ENCODE data around the gene TMEM123. TPM values are rescaled to one million over a fixed set of nuclear protein-coding genes. Genes with fewer than 3 reads are reported as not detected.
"Not testable (repeated sequence)": the region's sequence is repeated elsewhere in the genome, so short reads cannot be mapped to it uniquely, and the experiment has no call there.

TMEM123 gene
- total RNA-seq, 1 experiment from 2014 or later = 263 TPM

GRCh38 chr11:102451041-102451680 lies 1.4 kb downstream of the TMEM123 start:
- Histone ChIP-seq H3K4me3 (peak overlapping the region; percentile 88), H3K4me1 (replicated peaks) (peaks cover 53% of the 10 kb centered on the region), H3K9me3 (replicated peaks) (no peaks in the 10 kb centered on the region), H3K36me3 (peaks cover 30% of the 10 kb centered on the region), H3K27ac (peak overlapping the region; percentile 83), H3K27me3 (replicated peaks) (no peaks in the 10 kb centered on the region)
- no peak for DNase-seq (ENCODE audit: low read depth in 1 of 2, low spot score in 2 of 2)

- no peak for DNase-seq (ENCODE audit: low read depth in 1 of 2, low spot score in 2 of 2)
Observed at GRCh38 chr11:102449651-102450570, 2.7 kb downstream of the TMEM123 start.

DNA sequence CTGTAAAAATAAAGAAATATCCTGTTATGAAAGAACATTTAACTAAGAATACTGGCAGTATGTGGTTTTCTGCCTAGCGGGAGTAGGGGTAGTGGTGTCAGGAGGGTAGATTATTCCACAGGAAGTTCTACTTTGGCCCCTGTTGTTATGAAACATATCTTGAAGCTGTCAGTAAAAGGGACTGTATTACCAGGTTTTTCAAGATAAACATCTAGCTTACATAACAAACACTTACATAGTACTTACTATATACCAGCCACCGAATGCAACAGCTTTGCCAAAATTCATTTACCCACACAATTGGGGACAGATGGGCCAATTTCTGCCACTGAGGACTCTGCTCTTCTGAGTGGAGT lies 3.7 kb downstream of the TMEM123 start:
- peaks cover 60% of the 10 kb centered on the region for H3K4me1 ChIP-seq (replicated peaks)
- DNase-seq (ENCODE audit: low read depth in 1 of 2, low spot score in 2 of 2) = no peak
- H3K27ac ChIP-seq = peak overlapping the region; percentile 98
- no peaks in the 10 kb centered on the region for H3K27me3 ChIP-seq (replicated peaks)
- H3K4me3 ChIP-seq = no peak overlapping the region
- no peaks in the 10 kb centered on the region for H3K9me3 ChIP-seq (replicated peaks)
- H3K36me3 ChIP-seq = peaks cover 48% of the 10 kb centered on the region

More at GRCh38 chr11:102449651-102450570, 2.7 kb downstream of the TMEM123 start:
- Histone ChIP-seq H3K27ac (no peak overlapping the region), H3K4me3 (no peak overlapping the region), H3K27me3 (replicated peaks) (no peaks in the 10 kb centered on the region), H3K36me3 (peaks cover 43% of the 10 kb centered on the region), H3K9me3 (replicated peaks) (no peaks in the 10 kb centered on the region), H3K4me1 (replicated peaks) (peaks cover 63% of the 10 kb centered on the region)

GRCh38 chr11:102447941-102448868 lies 4.4 kb downstream of the TMEM123 start:
- peaks cover 48% of the 10 kb centered on the region for H3K36me3 ChIP-seq
- no peaks in the 10 kb centered on the region for H3K9me3 ChIP-seq (replicated peaks)
- DNase-seq (ENCODE audit: low read depth in 1 of 2, low spot score in 2 of 2) = no peak
- H3K4me3 ChIP-seq = no peak overlapping the region
- H3K4me1 ChIP-seq (replicated peaks) = peaks cover 54% of the 10 kb centered on the region
- peak overlapping the region; percentile 98 for H3K27ac ChIP-seq
- H3K27me3 ChIP-seq (replicated peaks) = no peaks in the 10 kb centered on the region

DNA sequence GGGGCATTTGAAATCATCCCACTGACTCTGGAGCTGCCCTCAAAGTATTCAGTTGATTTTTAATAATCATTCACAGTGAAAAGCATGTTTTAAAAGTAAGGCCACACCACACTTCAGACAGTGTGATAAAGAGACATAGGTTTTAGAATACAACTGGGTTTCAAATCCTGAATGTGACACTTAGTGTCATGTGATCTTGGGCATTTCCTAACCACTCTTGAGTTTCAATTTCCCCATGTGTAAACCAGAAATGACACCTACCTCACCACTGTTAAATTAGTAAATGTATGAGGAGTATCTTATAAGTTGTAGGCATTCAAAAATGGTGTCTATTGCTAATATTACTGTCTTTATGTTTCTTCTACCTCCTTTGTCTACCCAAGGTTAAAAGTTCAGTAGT lies 5.4 kb downstream of the TMEM123 start:
- H3K4me3 ChIP-seq = no peak overlapping the region
- no peaks in the 10 kb centered on the region for H3K9me3 ChIP-seq (replicated peaks)
- H3K36me3 ChIP-seq = peaks cover 44% of the 10 kb centered on the region
- peak overlapping the region; percentile 98 for H3K27ac ChIP-seq
- no peak for DNase-seq (ENCODE audit: low read depth in 1 of 2, low spot score in 2 of 2)
- no peaks in the 10 kb centered on the region for H3K27me3 ChIP-seq (replicated peaks)
- peaks cover 54% of the 10 kb centered on the region for H3K4me1 ChIP-seq (replicated peaks)

DNA sequence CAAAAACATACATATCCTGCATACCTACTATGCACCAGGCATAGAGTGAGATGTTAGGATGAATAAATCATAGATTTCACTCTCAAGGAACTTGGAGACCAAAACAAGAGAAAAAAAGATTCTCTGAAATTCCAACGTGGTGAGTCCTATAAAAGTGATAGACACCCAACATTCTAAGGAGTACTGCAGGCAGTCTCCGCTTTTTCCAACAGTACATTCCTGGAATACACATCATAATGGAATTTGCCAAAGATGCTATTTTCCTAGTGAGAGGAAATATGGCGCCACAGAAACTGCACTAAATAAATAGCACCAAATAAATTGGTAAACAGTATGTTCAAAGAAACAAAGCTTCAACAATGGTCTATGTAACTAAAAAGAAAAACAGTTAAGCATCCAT lies 6.0 kb downstream of the TMEM123 start:
- Histone ChIP-seq H3K9me3 (replicated peaks) (no peaks in the 10 kb centered on the region), H3K4me1 (replicated peaks) (peaks cover 54% of the 10 kb centered on the region), H3K36me3 (peaks cover 39% of the 10 kb centered on the region), H3K27me3 (replicated peaks) (no peaks in the 10 kb centered on the region), H3K27ac (peak overlapping the region; percentile 98), H3K4me3 (no peak overlapping the region)
- peak; percentile 58 to 85 for DNase-seq (ENCODE audit: low read depth in 1 of 2, low spot score in 2 of 2)

DNA sequence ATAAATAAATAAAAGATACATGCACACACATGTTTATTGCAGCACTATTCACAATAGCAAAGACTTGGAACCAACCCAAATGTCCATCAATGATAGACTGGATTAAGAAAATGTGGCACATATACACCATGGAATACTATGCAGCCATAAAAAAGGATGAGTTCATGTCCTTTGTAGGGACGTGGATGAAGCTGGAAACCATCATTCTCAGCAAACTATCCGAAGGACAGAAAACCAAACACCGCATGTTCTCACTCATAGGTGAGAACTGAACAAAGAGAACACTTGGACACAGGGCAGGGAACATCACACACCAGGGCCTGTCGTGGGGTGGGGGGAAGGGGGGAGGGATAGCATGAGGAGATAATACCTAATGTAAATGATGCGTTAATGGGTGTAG lies 7.9 kb downstream of the TMEM123 start:
- not testable (repeated sequence) for H3K27me3 ChIP-seq (replicated peaks); H3K9me3 ChIP-seq (replicated peaks); DNase-seq (ENCODE audit: low read depth in 1 of 2, low spot score in 2 of 2); H3K4me3 ChIP-seq; H3K27ac ChIP-seq
- Histone ChIP-seq H3K4me1 (replicated peaks) (peaks cover 44% of the 10 kb centered on the region), H3K36me3 (peaks cover 38% of the 10 kb centered on the region)

DNA sequence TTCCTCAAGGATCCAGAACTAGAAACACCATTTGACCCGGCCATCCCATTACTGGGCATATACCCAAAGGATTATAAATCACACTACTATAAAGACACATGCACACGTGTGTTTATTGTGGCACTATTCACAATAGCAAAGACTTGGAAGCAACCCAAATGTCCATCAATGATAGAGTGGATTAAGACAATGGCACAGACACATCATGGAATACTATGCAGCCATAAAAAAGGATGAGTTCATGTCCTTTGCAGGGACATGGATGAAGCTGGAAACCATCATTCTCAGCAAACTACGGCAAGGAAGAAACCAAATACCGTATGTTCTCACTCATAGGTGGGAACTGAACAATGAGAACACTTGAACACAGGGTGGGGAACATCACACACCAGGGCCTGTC lies 8.4 kb downstream of the TMEM123 start:
- not testable (repeated sequence) for H3K4me3 ChIP-seq; DNase-seq (ENCODE audit: low read depth in 1 of 2, low spot score in 2 of 2); H3K9me3 ChIP-seq (replicated peaks); H3K27ac ChIP-seq; H3K27me3 ChIP-seq (replicated peaks)
- H3K36me3 ChIP-seq = peaks cover 38% of the 10 kb centered on the region
- peaks cover 44% of the 10 kb centered on the region for H3K4me1 ChIP-seq (replicated peaks)

GRCh38 chr11:102439063-102439363 lies 13.6 kb downstream of the TMEM123 start:
- Histone ChIP-seq H3K27ac (peak overlapping the region; percentile 15; the same call in 1 of the 2 replicates), H3K36me3 (peaks cover 26% of the 10 kb centered on the region), H3K4me1 (replicated peaks) (peaks cover 43% of the 10 kb centered on the region)
- not testable (repeated sequence) for H3K4me3 ChIP-seq; H3K9me3 ChIP-seq (replicated peaks); H3K27me3 ChIP-seq (replicated peaks); DNase-seq (ENCODE audit: low read depth in 1 of 2, low spot score in 2 of 2)

DNA sequence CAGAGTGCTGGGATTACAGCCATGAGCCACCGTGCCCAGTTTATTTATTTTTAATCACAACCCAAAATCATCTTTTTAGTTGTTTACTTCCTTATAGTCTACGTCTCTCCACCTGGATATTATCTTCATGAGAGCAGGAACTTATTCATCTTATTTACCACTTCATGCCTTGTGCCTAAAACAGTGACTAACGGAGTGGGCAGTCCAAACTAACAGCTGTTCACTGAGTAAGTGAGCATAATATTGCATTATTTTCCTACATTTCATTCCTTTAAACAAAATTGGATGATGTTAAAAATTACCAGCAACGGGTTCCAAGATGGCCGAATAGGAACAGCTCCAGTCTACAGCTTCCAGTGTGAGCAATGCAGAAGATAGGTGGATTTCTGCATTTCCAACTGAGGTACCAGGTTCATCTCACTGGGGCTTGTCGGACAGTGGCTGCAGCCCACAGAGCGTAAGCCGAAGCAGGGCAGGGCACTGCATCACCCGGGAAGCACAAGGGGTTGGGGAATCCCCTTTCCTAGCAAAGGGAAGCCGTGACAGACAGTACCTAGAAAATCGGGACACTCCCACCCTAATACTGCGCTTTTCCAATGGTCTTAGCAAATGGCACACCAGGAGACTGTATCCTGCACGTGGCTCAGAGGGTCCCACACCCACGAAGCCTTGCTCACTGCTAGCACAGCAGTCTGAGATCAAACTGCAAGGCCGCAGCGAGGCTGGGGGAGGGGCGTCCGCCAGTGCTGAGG lies 14.1 kb downstream of the TMEM123 start:
- H3K4me3 ChIP-seq = no peak overlapping the region
- H3K36me3 ChIP-seq = peaks cover 28% of the 10 kb centered on the region
- H3K27me3 ChIP-seq (replicated peaks) = no peaks in the 10 kb centered on the region
- DNase-seq (ENCODE audit: low read depth in 1 of 2, low spot score in 2 of 2) = peak in 1 of 2 experiments; percentile 58
- no peaks in the 10 kb centered on the region for H3K9me3 ChIP-seq (replicated peaks)
- peaks cover 43% of the 10 kb centered on the region for H3K4me1 ChIP-seq (replicated peaks)
- H3K27ac ChIP-seq = peak overlapping the region; percentile 15; the same call in 1 of the 2 replicates

- Histone ChIP-seq H3K4me3 (no peak overlapping the region), H3K36me3 (peaks cover 35% of the 10 kb centered on the region), H3K4me1 (replicated peaks) (peaks cover 43% of the 10 kb centered on the region), H3K9me3 (replicated peaks) (no peaks in the 10 kb centered on the region), H3K27me3 (replicated peaks) (no peaks in the 10 kb centered on the region), H3K27ac (peak overlapping the region; percentile 39; the same call in 1 of the 2 replicates)
- DNase-seq (ENCODE audit: low read depth in 1 of 2, low spot score in 2 of 2) = no peak
Observed at GRCh38 chr11:102437727-102438126, 14.8 kb downstream of the TMEM123 start.

GRCh38 chr11:102436976-102437375 lies 15.6 kb downstream of the TMEM123 start:
- Histone ChIP-seq H3K27me3 (replicated peaks) (no peaks in the 10 kb centered on the region), H3K9me3 (replicated peaks) (no peaks in the 10 kb centered on the region), H3K4me1 (replicated peaks) (peaks cover 43% of the 10 kb centered on the region), H3K36me3 (peaks cover 43% of the 10 kb centered on the region), H3K27ac (peak overlapping the region; percentile 49), H3K4me3 (no peak overlapping the region)
- peak; percentile 43 to 58 for DNase-seq (ENCODE audit: low read depth in 1 of 2, low spot score in 2 of 2)

GRCh38 chr11:102436561-102436960 lies 16.0 kb downstream of the TMEM123 start:
- peaks cover 43% of the 10 kb centered on the region for H3K4me1 ChIP-seq (replicated peaks)
- H3K4me3 ChIP-seq = no peak overlapping the region
- no peaks in the 10 kb centered on the region for H3K27me3 ChIP-seq (replicated peaks)
- peaks cover 45% of the 10 kb centered on the region for H3K36me3 ChIP-seq
- peak overlapping the region; percentile 49 for H3K27ac ChIP-seq
- H3K9me3 ChIP-seq (replicated peaks) = no peaks in the 10 kb centered on the region
- no peak for DNase-seq (ENCODE audit: low read depth in 1 of 2, low spot score in 2 of 2)
